Dermis blood vessel endothelial cell (primary cell): ENCODE measurements around the gene VPS4B. TPM values are rescaled to one million over a fixed set of nuclear protein-coding genes. Genes with fewer than 3 reads are reported as not detected.
"Not testable (repeated sequence)": the region's sequence is repeated elsewhere in the genome, so short reads cannot be mapped to it uniquely, and the experiment has no call there.

Experiments used
- DNase-seq: peaks from one replicate; pipeline ENCODE4 v3.0.0; 2010
- total RNA-seq: library from RNA; depleted of rRNA; stranded (reverse); fragments of >200 nt; gene quantifications from 2 replicates; pipeline ENCODE4 v1.2.3, GENCODE V29; 2014

Gene VPS4B
- total RNA-seq: 55.3 and 59.1 TPM in 2 replicates

DNA sequence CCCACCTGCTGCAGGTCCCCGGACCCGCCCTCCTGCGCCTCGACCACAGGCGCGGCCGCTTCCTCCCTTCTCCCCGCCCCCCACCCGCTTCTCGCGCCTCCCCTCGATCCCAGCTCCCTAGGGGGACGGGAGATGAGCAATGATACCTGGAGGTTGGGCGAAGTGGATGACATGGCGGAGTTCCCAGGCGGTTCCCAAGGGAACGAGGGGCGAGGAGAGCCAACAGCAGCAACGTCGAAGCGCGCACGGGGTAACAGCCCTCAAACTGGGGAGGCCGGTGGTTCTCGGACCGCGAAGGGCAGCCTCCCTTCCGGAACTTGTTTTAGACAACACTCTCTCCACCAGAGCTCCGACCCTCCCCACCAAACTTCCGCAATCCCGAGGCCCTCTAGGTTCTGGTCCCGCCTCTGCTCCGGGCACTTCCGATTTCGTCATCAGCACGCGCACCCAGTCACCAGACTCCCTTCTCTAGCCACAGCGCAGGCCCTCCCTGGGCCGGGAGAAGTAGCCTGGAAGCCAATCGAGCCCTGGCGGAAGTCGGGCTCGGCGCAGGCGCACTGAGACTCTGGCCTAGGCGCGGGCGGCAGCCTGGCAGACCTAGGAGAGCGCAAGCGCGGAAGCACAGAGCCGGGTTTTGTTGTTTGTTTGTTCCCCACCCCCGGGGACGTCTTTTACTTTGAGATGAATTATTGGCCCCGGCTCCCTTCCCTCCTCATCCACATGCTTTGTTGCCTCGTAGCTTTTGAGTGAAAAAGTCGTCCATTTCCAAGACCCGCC lies at the start of gene VPS4B:
TSS of gene VPS4B (minus strand) at position 390 of the 777 bp plus-strand sequence. CDS start at position 173, 217 bp downstream.
- DNase-seq: peak; percentile 100

DNA sequence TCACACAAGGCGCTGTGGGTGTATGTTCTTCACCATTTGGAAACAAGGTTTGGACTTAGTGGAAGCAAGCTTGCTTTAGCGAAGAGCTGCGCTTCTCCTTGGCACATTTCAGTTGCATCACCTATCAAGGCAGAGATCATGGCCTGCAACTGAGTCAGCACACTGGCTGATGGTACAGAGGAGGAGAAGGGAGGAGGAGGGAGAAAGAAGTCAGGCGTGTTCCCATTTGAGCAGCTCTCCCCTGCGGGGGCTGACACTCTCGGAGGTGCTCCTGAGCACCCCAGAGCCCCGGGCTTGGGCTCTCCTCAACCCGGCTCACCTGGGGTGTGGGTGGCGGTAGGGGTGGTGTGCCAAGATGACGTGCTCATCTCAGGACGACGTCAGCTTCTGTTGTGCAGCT lies 48.5 kb upstream of the VPS4B start:
- DNase-seq: no peak

- DNase-seq: no peak
These were observed 46.3 kb upstream of the VPS4B start for GRCh38 chr18:63468575-63468974.

DNA sequence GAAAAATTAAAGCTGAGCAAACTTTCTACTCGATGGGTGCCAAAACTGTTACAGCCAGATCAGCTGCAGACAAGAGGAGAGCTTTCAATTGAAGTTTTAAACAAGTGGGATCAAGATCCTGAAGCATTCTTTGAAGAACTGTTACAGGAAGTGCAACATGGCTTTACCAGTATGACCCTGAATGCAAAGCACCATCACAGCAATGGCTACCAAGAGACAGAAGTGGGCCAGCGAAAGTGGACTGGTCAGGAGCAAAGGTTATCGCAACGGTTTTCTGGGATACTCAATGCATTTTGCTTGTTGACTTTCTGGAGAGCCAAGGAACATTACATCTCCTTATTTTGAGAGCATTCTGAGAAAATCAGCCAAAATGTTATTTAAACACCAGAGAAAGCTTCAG lies 45.4 kb upstream of the VPS4B start:
- DNase-seq: no peak

DNA sequence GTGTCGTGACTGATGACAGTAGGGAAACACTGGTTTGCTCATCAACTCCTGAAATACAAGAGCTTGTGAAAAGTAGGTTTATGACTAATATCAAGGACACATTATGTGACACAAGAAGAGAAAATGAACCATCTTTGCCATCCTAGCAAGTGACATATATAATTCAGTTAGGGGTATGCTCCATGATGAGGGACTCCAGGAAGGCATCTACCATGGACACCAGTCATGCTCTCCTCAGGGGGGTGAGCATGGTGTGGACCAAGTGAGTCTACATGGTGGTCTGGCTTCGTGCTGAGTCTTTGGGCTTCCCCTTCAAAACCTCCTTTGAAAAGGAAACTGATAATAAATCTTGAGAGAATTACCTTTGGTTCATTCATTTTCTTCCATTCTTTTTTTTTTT lies 42.8 kb upstream of the VPS4B start:
- no peak for DNase-seq

GRCh38 chr18:63464434-63464833 lies 42.2 kb upstream of the VPS4B start:
- no peak for DNase-seq

GRCh38 chr18:63460414-63460813 lies 38.1 kb upstream of the VPS4B start:
- DNase-seq: no peak

DNA sequence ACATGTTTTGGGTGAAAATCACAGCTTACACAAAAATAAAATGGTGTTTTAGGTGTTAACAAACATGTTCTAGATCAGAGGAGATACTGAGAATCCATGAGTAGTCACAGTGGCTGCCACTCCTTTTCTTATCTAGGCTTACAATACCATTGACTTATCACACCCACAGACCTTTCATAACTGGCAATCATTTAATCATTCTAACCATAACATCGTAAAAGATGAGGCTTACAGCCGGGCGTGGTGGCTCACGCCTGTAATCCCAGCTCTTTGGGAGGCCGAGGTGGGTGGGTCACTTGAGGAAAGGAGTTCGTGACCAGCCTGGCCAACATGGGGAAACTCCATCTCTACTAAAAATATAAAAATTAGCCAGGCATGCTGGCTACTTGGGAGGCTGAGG lies 35.7 kb upstream of the VPS4B start:
- DNase-seq: no peak

DNA sequence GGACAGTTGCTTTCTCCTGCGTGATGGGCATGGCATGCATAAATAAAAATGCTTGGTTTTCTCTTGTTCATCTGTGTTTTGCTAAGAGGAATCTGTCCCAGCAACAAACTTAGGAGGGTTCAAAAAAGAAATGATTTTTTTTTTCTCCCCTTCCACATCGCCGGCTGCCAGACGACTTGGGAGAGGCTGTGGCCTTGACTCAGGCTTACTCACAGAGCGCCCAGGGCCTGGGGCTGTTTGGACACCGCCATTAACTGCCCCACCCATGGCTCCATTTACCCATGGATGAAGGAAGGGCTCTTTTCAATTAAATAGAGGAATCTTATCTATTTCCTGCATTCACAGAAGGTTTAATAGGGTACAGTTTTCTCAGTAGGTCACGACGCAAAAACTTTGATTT lies 32.2 kb upstream of the VPS4B start:
- no peak for DNase-seq

DNA sequence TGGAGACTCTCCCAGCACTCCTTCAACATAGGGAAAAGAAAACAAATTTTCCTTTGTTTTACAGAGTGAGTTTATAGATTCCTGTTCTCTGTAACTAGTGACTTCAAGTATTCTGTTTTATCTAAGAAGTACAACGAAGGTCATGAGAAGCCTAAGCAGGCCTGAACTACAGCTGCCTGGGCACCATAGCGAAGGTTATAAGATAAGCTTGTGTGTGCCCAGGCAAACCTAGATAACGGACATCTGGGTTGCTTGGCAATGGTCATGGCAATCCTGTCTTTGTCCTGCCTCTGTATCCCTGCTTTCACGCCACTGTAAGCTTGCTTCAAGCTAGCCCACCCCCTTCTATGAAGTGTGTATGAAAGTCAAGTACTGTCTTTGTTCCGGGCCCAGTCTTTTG lies 30.5 kb upstream of the VPS4B start:
- DNase-seq: not testable (repeated sequence)

GRCh38 chr18:63451799-63452660 lies 29.8 kb upstream of the VPS4B start:
- no peak for DNase-seq

- no peak for DNase-seq
These were observed 27.1 kb upstream of the VPS4B start for GRCh38 chr18:63449426-63449825.

DNA sequence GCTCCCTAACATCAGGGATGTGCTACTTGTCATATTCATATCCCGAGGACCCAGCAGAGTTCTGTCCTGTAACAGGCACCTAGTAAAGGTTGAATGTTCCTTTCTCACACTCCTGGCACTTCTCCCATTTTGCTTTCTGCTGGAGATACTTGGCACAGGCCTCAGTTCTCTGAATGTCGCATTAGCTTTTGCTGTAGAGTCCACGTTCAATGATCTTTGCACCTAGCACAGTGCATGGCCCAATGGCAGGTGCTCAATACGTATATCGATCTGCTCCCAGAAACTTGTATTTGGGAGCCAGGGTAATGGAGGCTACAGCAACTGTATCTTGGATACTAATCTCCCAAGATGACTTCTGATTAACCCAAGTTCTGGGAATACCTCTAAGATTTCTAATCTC lies 24.8 kb upstream of the VPS4B start:
- no peak for DNase-seq

DNA sequence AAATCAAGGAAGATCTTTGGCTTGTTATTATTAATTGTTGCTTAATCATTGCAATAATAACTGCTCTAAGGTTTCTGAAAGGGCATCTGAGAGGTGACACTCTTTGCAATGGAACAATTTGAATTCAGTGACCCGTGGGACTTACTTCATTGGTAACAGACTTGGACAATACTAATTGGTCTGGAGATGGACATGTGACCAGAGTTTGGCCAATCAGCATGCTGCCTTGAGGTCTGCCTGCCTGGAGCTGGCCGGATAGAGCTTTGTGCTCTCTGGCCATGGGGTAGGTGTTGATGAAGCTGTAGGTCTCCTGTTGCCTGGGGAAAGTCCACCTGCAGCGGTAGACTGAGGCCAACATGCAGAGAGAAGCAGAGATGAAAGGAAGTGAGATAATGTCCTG lies 24.0 kb upstream of the VPS4B start:
- no peak for DNase-seq

GRCh38 chr18:63445037-63445436 lies 22.8 kb upstream of the VPS4B start:
- DNase-seq: no peak

DNA sequence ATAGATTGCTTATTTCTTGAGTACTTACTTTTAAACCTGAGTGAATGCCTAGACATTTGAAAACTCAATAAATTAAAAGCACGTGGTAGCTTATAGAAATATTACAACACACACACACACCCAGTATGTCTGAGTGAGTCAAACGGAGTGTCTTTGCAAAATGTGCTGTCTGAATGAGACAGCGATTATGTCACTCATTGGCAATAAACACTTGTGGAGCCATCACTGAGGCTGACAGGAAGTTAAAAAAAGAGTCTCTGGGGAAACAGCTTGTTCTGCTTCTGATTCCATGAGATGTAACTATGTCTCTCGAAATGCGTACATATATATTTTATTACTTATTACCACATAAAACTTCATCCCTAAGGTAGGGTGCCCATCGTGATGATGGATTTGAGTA lies 22.3 kb upstream of the VPS4B start:
- DNase-seq: no peak

GRCh38 chr18:63443829-63444228 lies 21.6 kb upstream of the VPS4B start:
- DNase-seq: no peak

DNA sequence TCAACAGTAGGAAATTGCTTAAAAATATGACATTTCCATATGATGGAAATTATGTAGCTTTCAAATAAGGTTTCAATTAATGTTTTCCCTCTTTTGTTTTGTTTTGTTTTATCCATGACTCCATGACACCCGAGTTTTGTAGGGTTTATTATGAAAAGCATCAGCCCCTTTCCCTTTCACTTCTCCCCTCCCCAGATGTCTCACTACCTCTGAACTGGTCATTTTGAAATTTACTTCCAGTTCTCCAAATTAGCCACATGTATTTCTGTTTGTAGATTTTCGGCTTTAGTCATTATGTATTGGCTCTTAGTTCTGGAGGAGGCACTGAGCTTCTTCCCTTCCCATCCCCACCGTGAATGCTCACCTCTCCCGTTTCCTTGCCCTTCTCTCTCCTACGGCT lies 18.6 kb upstream of the VPS4B start:
- DNase-seq: no peak

DNA sequence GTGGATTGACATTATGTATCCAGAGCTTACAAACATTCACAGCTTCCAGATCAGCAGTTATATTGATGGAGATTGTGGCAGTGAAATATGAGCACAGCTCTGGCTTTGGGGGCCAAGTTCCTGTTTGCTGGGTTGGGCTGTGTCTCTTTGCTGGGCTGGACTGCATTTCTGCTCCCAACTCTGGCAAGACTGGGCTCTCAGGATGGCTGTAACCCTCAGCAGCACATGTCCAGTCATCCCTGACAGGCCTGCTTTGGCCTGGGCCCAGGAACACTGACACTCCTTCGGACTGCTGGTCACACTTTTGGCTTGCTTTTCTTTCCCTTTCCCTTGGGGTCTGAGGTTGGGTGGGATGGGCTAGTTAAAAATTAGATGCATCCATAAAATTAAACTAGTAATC lies 17.9 kb upstream of the VPS4B start:
- no peak for DNase-seq

GRCh38 chr18:63439334-63439733 lies 17.1 kb upstream of the VPS4B start:
- peak; percentile 83 for DNase-seq

- no peak for DNase-seq
These were observed 15.9 kb upstream of the VPS4B start for GRCh38 chr18:63438181-63438580.

GRCh38 chr18:63433334-63433866 lies 11.1 kb upstream of the VPS4B start:
- DNase-seq: no peak

GRCh38 chr18:63431180-63431579 lies 8.9 kb upstream of the VPS4B start:
- no peak for DNase-seq

DNA sequence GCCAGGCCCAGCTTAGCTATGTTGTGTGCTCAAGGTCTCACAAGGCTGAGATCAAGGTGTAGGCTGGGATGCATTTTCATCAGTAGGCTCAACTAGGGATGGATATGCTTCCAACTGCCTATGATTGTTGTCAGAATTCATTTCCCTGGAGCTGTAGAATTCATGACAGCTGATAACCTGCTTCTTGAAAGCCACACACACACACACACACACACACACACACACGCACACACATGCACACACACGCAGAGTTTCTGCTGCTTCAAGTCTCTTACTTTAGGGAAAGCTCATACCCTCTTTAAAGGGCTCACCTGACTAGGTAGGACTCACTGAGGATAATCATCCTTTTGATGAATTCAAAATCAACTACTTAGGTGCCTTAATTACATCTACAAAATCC lies 8.2 kb upstream of the VPS4B start:
- DNase-seq: no peak
